ENCODE results near the gene ACTA2. TPM values are rescaled to one million over a fixed set of nuclear protein-coding genes. Genes with fewer than 3 reads are reported as not detected.

The ACTA2 gene
- total RNA-seq, 2 donors from 2014 or later: not detected

DNA sequence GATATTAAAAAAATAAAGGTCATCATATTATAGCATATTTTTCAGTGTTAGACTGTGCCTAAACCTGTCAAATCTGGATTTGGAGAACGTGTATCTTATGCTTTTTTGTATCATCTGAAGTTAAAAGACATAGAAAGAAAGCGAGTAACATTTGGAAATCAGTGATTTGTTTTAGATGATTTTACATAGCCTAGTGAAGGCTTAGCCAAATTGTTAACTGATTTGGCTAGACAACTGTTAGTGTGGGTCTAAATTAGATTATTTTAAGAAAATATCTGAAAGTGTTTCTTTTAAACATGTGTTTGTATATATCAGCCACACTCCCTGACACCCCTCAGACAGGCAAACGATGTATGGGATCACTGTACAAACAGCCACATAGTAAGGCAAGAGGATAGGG is 35.6 kb downstream of the ACTA2 start:
- H3K9ac ChIP-seq (ENCODE audit: extremely low read depth, low read length, poor library complexity, severe bottlenecking): no peak overlapping the region
- no peak for DNase-seq
- no peaks in the 10 kb centered on the region for H3K36me3 ChIP-seq (ENCODE audit: control insufficient read depth, insufficient read depth, low read length)
- peaks cover 4% of the 10 kb centered on the region for H3K4me1 ChIP-seq (ENCODE audit: control insufficient read depth, insufficient read depth, low read length)
- WGBS, 2 experiments (ENCODE audit: insufficient coverage in 1 of 2, insufficient read length in 1 of 2): 90 to 94% methylated on average over 2 to 3 of the region's 3 CpGs
- Mint-ChIP-seq H3K27ac (no peak overlapping the region), H3K4me3 (no peak overlapping the region), H3K27me3 (ENCODE audit: insufficient read depth) (peaks cover 20% of the 10 kb centered on the region), H3K4me1 (peaks cover 14% of the 10 kb centered on the region), H3K36me3 (ENCODE audit: low read depth) (no peaks in the 10 kb centered on the region), H3K9me3 (no peaks in the 10 kb centered on the region)
- peaks cover 5% of the 10 kb centered on the region for H3K9me3 ChIP-seq (ENCODE audit: control insufficient read depth, low read length)
- peaks cover 63% of the 10 kb centered on the region for H3K27me3 ChIP-seq (ENCODE audit: control insufficient read depth, insufficient read depth, low read length, poor library complexity, severe bottlenecking)
- TF ChIP-seq, protein P1, sequence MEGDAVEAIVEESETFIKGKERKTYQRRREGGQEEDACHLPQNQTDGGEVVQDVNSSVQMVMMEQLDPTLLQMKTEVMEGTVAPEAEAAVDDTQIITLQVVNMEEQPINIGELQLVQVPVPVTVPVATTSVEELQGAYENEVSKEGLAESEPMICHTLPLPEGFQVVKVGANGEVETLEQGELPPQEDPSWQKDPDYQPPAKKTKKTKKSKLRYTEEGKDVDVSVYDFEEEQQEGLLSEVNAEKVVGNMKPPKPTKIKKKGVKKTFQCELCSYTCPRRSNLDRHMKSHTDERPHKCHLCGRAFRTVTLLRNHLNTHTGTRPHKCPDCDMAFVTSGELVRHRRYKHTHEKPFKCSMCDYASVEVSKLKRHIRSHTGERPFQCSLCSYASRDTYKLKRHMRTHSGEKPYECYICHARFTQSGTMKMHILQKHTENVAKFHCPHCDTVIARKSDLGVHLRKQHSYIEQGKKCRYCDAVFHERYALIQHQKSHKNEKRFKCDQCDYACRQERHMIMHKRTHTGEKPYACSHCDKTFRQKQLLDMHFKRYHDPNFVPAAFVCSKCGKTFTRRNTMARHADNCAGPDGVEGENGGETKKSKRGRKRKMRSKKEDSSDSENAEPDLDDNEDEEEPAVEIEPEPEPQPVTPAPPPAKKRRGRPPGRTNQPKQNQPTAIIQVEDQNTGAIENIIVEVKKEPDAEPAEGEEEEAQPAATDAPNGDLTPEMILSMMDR (conservative IDR thresholded peaks at IDR 0.05): no peak
- no peak overlapping the region for H3K27ac ChIP-seq (ENCODE audit: low read depth, low read length)
- H3K4me3 ChIP-seq (ENCODE audit: low read length): no peak overlapping the region

DNA sequence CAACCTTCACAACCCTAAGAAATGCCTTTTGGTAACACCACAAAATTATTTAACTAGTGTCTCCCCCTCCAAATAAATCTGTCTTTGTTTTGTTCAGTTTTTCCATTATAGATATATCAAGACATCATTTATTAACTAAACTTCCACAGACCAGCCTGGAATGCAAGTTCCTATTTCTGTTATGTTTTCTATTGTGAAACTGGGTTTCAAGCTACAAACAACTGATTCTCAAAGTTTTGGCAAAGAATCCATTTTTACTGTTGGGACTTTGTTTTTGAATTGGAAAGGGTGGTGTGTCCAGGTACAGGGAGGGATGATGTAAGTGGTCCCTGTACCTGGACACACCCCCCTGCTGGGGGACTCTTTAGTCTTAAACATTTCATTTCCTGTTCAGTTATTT is 36.3 kb downstream of the ACTA2 start:
- TF ChIP-seq, protein P1 (conservative IDR thresholded peaks at IDR 0.05): no peak
- H3K36me3 ChIP-seq (ENCODE audit: control insufficient read depth, insufficient read depth, low read length): no peaks in the 10 kb centered on the region

GRCh38 chr10:88915781-88916180 is 36.8 kb downstream of the ACTA2 start:
- peaks cover 12% of the 10 kb centered on the region for H3K4me1 Mint-ChIP-seq

More for the DNA sequence above, 36.3 kb downstream of the ACTA2 start:
- no peak overlapping the region for H3K27ac Mint-ChIP-seq
- DNase-seq: no peak
- Histone ChIP-seq H3K4me3 (ENCODE audit: low read length) (no peak overlapping the region), H3K27me3 (ENCODE audit: control insufficient read depth, insufficient read depth, low read length, poor library complexity, severe bottlenecking) (peaks cover 69% of the 10 kb centered on the region), H3K4me1 (ENCODE audit: control insufficient read depth, insufficient read depth, low read length) (peaks cover 1% of the 10 kb centered on the region), H3K27ac (ENCODE audit: low read depth, low read length) (no peak overlapping the region), H3K9ac (ENCODE audit: extremely low read depth, low read length, poor library complexity, severe bottlenecking) (no peak overlapping the region), H3K9me3 (ENCODE audit: control insufficient read depth, low read length) (peaks cover 5% of the 10 kb centered on the region)
- H3K4me3 Mint-ChIP-seq: no peak overlapping the region
- no peaks in the 10 kb centered on the region for H3K9me3 Mint-ChIP-seq
- H3K36me3 Mint-ChIP-seq (ENCODE audit: low read depth): no peaks in the 10 kb centered on the region
- peaks cover 13% of the 10 kb centered on the region for H3K4me1 Mint-ChIP-seq
- H3K27me3 Mint-ChIP-seq (ENCODE audit: insufficient read depth): peaks cover 22% of the 10 kb centered on the region

More at GRCh38 chr10:88915781-88916180, 36.8 kb downstream of the ACTA2 start:
- no peak overlapping the region for H3K4me3 ChIP-seq (ENCODE audit: low read length)
- no peak overlapping the region for H3K27ac ChIP-seq (ENCODE audit: low read depth, low read length)
- peaks cover 5% of the 10 kb centered on the region for H3K9me3 ChIP-seq (ENCODE audit: control insufficient read depth, low read length)
- peaks cover 69% of the 10 kb centered on the region for H3K27me3 ChIP-seq (ENCODE audit: control insufficient read depth, insufficient read depth, low read length, poor library complexity, severe bottlenecking)
- no peaks in the 10 kb centered on the region for H3K36me3 ChIP-seq (ENCODE audit: control insufficient read depth, insufficient read depth, low read length)
- WGBS, 2 experiments (ENCODE audit: insufficient coverage in 1 of 2, insufficient read length in 1 of 2): 40% methylated on average over 1 of the region's 2 CpGs; no CpG with 5 or more reads in 1 of the 2 experiments
- H3K4me3 Mint-ChIP-seq: no peak overlapping the region
- no peak for DNase-seq
- no peak overlapping the region for H3K27ac Mint-ChIP-seq
- no peaks in the 10 kb centered on the region for H3K4me1 ChIP-seq (ENCODE audit: control insufficient read depth, insufficient read depth, low read length)
- no peaks in the 10 kb centered on the region for H3K36me3 Mint-ChIP-seq (ENCODE audit: low read depth)
- H3K9ac ChIP-seq (ENCODE audit: extremely low read depth, low read length, poor library complexity, severe bottlenecking): no peak overlapping the region
- peaks cover 22% of the 10 kb centered on the region for H3K27me3 Mint-ChIP-seq (ENCODE audit: insufficient read depth)
- H3K9me3 Mint-ChIP-seq: no peaks in the 10 kb centered on the region
- TF ChIP-seq, protein P1 (conservative IDR thresholded peaks at IDR 0.05): no peak

Measured in endodermal cell (in vitro differentiated cells).